ENCODE data around the gene PTPRM. TPM values are rescaled to one million over a fixed set of nuclear protein-coding genes. Genes with fewer than 3 reads are reported as not detected.

PTPRM gene
- total RNA-seq, 4 donors from 2014 or later, result 81.5 to 98.9 (median 86.8) TPM

DNA sequence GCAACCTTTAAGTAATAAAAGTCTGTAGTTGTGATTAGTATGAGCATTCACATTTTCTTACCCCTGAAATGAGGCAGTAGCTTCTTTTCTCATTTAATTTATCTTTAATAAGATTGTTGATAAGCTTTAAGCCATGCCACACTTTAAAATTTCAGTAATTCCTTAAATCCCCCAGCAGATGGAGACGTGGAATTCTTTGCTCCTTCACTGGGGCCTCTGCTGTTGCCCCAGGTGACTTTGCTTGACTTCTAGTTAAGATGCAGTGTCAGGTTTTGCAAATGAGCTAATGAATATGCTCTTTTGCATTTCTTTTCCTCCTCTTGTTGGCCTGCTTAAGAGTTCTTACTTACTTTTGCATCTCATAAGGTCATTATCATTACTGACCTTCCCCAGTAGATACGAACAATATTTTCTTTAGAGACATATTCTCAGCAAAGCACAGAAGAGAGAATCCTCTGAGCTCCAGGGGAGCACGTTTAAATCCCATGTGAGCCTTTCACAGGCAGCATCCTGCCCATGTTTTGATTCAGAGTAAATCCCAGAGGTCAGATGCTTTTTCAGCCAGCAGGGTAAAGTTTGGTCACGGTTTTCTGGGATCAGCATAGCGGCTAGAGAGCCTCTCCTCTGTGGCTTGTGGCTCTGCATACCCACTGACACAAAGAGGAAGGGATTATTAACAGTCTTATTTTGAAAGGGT lies 222.9 kb downstream of the PTPRM start:
- TF ChIP-seq POLR2AphosphoS5 (IDR thresholded peaks at IDR 0.05), result no peak
- TF ChIP-seq, protein P1, sequence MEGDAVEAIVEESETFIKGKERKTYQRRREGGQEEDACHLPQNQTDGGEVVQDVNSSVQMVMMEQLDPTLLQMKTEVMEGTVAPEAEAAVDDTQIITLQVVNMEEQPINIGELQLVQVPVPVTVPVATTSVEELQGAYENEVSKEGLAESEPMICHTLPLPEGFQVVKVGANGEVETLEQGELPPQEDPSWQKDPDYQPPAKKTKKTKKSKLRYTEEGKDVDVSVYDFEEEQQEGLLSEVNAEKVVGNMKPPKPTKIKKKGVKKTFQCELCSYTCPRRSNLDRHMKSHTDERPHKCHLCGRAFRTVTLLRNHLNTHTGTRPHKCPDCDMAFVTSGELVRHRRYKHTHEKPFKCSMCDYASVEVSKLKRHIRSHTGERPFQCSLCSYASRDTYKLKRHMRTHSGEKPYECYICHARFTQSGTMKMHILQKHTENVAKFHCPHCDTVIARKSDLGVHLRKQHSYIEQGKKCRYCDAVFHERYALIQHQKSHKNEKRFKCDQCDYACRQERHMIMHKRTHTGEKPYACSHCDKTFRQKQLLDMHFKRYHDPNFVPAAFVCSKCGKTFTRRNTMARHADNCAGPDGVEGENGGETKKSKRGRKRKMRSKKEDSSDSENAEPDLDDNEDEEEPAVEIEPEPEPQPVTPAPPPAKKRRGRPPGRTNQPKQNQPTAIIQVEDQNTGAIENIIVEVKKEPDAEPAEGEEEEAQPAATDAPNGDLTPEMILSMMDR (IDR thresholded peaks at IDR 0.05), result peak; percentile 20 to 64 (median 52)
- Histone ChIP-seq H3K4me1 (peaks cover 0 to 11% (median 0%) of the 10 kb centered on the region in 3 donors), H3K27me3 (no peaks in the 10 kb centered on the region), H3K27ac (no peak overlapping the region), H3K9me3 (no peaks in the 10 kb centered on the region), H3K4me3 (no peak overlapping the region), H3K36me3 (no peaks in the 10 kb centered on the region)
- ATAC-seq, result no peak
- 48 to 59% methylated on average over 5 of the region's 5 CpGs for WGBS, 2 donors (ENCODE audit: low coverage in 1 of 2)

DNA sequence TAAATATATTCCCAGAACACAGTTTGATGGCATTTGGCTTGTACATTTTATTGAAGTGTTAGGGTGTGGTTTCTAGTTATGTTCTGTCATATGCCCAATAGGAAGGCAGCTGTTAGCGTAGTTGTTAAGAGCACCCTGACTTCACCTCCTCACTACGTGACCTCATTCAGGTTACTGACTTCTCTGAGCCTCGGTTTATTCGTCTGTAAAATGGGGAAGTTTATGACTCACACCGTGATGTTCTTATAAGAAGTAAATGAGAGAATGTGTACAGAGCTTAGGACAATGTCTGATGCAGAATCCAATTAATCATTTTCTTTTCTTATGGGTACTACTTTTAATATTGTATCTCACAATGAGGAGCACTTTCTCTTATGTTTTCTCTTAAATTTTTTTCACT lies 226.0 kb downstream of the PTPRM start:
- ATAC-seq, result no peak
- peaks cover 0 to 11% (median 0%) of the 10 kb centered on the region in 3 donors for H3K4me1 ChIP-seq

DNA sequence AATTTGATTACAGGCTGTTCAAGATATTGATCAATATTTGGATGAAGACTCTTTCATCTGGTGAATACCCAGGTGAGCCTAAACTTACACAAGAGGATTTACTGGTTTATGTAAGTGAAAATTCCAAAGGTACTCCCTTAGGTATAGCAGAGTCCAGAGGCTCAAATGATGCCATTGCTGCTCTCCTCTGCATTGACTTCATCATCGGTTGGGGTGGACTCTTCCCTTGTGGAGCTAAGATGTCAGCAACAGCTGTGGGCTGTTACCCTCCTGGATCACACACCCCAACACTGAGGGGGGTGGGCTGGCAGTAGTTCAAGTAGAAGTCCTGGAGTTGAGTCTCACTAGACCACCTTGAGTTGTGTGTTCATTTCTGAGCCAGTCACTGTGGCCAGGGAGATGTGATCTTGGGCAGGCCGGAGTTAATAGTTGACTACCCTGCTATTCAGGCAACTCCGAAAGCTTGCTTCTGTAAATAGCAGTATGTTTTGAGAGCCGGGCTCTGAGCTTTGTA lies 236.9 kb downstream of the PTPRM start:
- TF ChIP-seq POLR2A (IDR thresholded peaks at IDR 0.05) (no peak), POLR2AphosphoS5 (IDR thresholded peaks at IDR 0.05) (no peak), EP300 (IDR thresholded peaks at IDR 0.05) (no peak)
- TF ChIP-seq, protein P1 (IDR thresholded peaks at IDR 0.05), result no peak

More for the DNA sequence above, 226.0 kb downstream of the PTPRM start:
- Histone ChIP-seq H3K4me3 (no peak overlapping the region), H3K27ac (no peak overlapping the region), H3K36me3 (no peaks in the 10 kb centered on the region), H3K9me3 (no peaks in the 10 kb centered on the region), H3K27me3 (no peaks in the 10 kb centered on the region)
- WGBS, 2 donors (ENCODE audit: low coverage in 1 of 2), result 93 to 98% methylated on average over 5 of the region's 5 CpGs
- TF ChIP-seq POLR2AphosphoS5 (IDR thresholded peaks at IDR 0.05), result no peak
- no peak for TF ChIP-seq EP300 (IDR thresholded peaks at IDR 0.05)
- TF ChIP-seq, protein P1 (IDR thresholded peaks at IDR 0.05), result no peak
- TF ChIP-seq POLR2A (IDR thresholded peaks at IDR 0.05), result no peak

DNA sequence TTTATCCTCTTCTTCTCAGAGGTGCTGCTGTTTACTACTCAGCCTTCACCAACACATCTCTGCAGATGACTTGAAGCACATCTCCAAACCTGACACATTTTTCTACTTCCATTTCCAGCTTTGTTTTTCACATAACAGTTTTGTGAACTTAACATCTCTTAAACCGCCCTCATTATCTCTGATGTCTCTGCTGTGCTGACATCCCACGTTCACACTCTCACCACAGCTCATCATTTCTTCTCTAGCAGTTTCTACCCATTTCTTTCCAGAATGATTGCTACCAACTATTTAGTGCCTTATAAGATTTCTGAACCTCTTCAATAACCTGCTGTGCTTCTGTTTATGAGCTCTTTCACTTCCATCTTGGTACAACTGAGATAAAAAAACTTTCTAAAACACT lies 238.0 kb downstream of the PTPRM start:
- no peak overlapping the region for H3K4me3 ChIP-seq
- H3K27ac ChIP-seq, result no peak overlapping the region
- H3K27me3 ChIP-seq, result no peaks in the 10 kb centered on the region
- no peak for ATAC-seq
- no peaks in the 10 kb centered on the region for H3K36me3 ChIP-seq
- 100% methylated on average over 2 of the region's 2 CpGs for WGBS, 2 donors (ENCODE audit: low coverage in 1 of 2)
- no peaks in the 10 kb centered on the region for H3K9me3 ChIP-seq
- TF ChIP-seq EP300 (IDR thresholded peaks at IDR 0.05) (no peak), POLR2AphosphoS5 (IDR thresholded peaks at IDR 0.05) (no peak), POLR2A (IDR thresholded peaks at IDR 0.05) (no peak)
- TF ChIP-seq, protein P1 (IDR thresholded peaks at IDR 0.05), result no peak
- peaks cover 0 to 4% (median 0%) of the 10 kb centered on the region in 3 donors for H3K4me1 ChIP-seq

More for the DNA sequence above, 236.9 kb downstream of the PTPRM start:
- no peak for ATAC-seq
- Histone ChIP-seq H3K27ac (no peak overlapping the region), H3K4me3 (no peak overlapping the region), H3K36me3 (no peaks in the 10 kb centered on the region), H3K27me3 (no peaks in the 10 kb centered on the region), H3K9me3 (no peaks in the 10 kb centered on the region), H3K4me1 (peaks cover 0 to under 1% (median 0%) of the 10 kb centered on the region in 3 donors)
- WGBS, 2 donors (ENCODE audit: low coverage in 1 of 2), result 77 to 80% methylated on average over 3 to 4 of the region's 4 CpGs

DNA sequence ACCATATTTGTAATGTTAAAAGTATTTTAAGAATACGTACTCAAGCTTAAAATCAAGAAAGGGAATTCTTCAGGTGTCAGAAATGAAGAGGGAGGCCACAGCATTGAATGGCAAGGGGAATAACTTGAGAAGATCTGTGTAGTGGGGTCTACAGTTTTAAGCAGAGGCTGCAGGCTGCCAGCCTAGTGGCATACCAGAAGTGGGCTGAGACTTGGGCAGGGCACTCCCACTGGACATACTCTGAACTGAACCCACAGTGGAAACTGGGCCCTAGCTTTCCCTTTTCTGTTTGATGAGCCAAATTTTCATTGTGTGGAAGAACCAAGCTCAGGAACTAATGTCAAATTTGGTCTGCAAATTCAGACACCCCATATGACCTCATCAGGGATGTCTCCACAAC lies 238.8 kb downstream of the PTPRM start:
- TF ChIP-seq POLR2A (IDR thresholded peaks at IDR 0.05), result no peak
- TF ChIP-seq, protein P1 (IDR thresholded peaks at IDR 0.05), result no peak
- no peak for TF ChIP-seq POLR2AphosphoS5 (IDR thresholded peaks at IDR 0.05)
- WGBS, 2 donors (ENCODE audit: low coverage in 1 of 2), result 80 to 89% methylated on average over 1 of the region's 1 CpG
- no peaks in the 10 kb centered on the region for H3K9me3 ChIP-seq
- ATAC-seq, result no peak
- no peaks in the 10 kb centered on the region for H3K36me3 ChIP-seq
- no peak overlapping the region for H3K4me3 ChIP-seq
- no peak overlapping the region for H3K27ac ChIP-seq
- peaks cover 0 to 4% (median 0%) of the 10 kb centered on the region in 3 donors for H3K4me1 ChIP-seq
- no peaks in the 10 kb centered on the region for H3K27me3 ChIP-seq

Data from gastroesophageal sphincter (tissue), 4 donors.